Measurements from ENCODE around the gene C10orf90.

The C10orf90 gene

DNA sequence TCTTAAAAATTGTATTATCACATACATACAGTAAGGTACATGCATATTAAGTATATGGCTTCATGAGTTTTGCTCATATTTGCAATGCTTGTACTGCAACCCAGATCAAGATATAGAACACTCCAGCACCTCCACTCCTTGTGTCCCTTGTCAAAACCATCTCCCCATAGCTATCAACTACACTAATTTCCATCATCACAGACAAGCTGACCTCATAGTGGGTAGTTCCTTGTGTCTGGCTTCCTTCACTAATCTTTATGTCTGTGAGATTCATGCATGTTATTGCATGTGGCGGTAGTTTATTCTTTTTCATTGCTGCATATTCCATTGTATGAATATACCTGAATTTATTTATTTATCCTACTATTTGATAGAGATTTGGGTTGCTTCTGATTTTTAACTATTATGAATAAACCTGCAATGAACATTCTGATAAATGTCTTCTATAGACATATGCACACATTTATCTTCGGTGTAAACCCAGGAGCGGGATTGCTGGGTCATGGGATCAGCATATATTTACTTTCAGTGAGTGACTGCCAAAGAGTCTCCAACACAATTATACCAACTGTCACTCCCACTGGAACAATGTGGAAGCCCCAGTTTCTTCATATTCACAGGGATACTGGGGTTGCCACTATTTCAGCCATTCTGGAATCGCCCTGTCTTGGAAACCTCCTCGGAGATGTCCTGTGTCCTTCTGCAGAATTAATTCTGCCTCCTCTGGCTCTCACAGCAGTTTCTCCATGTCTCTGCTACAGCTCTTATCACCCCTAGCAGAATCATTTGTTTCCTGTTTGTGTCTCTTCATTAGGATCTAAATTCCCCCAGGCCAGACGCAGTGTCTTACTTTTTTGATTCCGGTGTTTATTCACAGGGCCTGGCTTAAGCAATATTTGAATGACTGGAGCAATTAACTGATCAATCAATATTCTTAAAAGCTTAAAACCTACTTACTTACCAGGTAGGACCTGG, 267.5 kb downstream of the C10orf90 start:
- no peak overlapping the region for H3K4me3 ChIP-seq (ENCODE audit: low read length)
- TF ChIP-seq, protein P1, sequence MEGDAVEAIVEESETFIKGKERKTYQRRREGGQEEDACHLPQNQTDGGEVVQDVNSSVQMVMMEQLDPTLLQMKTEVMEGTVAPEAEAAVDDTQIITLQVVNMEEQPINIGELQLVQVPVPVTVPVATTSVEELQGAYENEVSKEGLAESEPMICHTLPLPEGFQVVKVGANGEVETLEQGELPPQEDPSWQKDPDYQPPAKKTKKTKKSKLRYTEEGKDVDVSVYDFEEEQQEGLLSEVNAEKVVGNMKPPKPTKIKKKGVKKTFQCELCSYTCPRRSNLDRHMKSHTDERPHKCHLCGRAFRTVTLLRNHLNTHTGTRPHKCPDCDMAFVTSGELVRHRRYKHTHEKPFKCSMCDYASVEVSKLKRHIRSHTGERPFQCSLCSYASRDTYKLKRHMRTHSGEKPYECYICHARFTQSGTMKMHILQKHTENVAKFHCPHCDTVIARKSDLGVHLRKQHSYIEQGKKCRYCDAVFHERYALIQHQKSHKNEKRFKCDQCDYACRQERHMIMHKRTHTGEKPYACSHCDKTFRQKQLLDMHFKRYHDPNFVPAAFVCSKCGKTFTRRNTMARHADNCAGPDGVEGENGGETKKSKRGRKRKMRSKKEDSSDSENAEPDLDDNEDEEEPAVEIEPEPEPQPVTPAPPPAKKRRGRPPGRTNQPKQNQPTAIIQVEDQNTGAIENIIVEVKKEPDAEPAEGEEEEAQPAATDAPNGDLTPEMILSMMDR (IDR thresholded peaks at IDR 0.05; ENCODE audit: low read depth, low read length, poor library complexity, severe bottlenecking), result no peak
- TF ChIP-seq EZH2phosphoT487 (IDR thresholded peaks at IDR 0.05; ENCODE audit: borderline replicate concordance, low read length), result no peak
- H3K27ac ChIP-seq (ENCODE audit: low read depth, low read length), result no peak overlapping the region
- no peaks in the 10 kb centered on the region for H3K9me2 ChIP-seq (replicated peaks; ENCODE audit: control insufficient read depth, low read length)
- H4K20me1 ChIP-seq (ENCODE audit: control insufficient read depth, insufficient read depth, low read depth, low read length), result no peaks in the 10 kb centered on the region
- H3K9me3 ChIP-seq (ENCODE audit: control insufficient read depth, insufficient read depth, low read length), result no peaks in the 10 kb centered on the region
- no peak overlapping the region for H3K4me2 ChIP-seq (ENCODE audit: low read length)
- no peaks in the 10 kb centered on the region for H3F3A ChIP-seq (ENCODE audit: control insufficient read depth, insufficient read depth)
- no peaks in the 10 kb centered on the region for H3K4me1 ChIP-seq (ENCODE audit: control insufficient read depth, low read length)
- no peaks in the 10 kb centered on the region for H3K36me3 ChIP-seq (ENCODE audit: control insufficient read depth, low read length)
- no peaks in the 10 kb centered on the region for H3K79me2 ChIP-seq (ENCODE audit: control insufficient read depth, low read length)
- H3K27me3 ChIP-seq (ENCODE audit: control insufficient read depth, low read length), result no peaks in the 10 kb centered on the region

DNA sequence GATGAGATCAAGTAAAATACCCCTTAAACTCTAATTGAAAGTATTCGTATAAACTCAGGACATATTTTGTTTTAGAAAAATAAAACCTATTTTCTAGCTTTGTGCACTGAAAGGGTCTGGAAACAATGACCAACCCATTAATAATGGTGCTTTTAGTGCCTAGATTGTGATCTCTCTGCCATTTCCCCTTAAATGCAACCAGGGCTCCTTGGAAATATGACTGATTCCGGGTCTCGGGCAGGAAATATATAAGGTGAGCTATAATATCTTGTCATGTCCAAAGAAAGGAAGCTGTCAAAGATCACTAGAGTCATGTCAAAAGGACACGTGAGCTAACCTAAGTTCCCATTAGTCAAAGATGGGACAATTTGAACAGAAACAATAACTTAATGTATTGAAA, 269.9 kb downstream of the C10orf90 start:
- Histone ChIP-seq H3K9me3 (ENCODE audit: control insufficient read depth, insufficient read depth, low read length) (no peaks in the 10 kb centered on the region), H3K79me2 (ENCODE audit: control insufficient read depth, low read length) (no peaks in the 10 kb centered on the region), H3K4me3 (ENCODE audit: low read length) (no peak overlapping the region), H3K27ac (ENCODE audit: low read depth, low read length) (no peak overlapping the region), H3F3A (ENCODE audit: control insufficient read depth, insufficient read depth) (no peaks in the 10 kb centered on the region), H3K4me2 (ENCODE audit: low read length) (no peak overlapping the region), H3K9me2 (replicated peaks; ENCODE audit: control insufficient read depth, low read length) (no peaks in the 10 kb centered on the region), H3K4me1 (ENCODE audit: control insufficient read depth, low read length) (no peaks in the 10 kb centered on the region), H3K36me3 (ENCODE audit: control insufficient read depth, low read length) (no peaks in the 10 kb centered on the region), H4K20me1 (ENCODE audit: control insufficient read depth, insufficient read depth, low read depth, low read length) (no peaks in the 10 kb centered on the region), H3K27me3 (ENCODE audit: control insufficient read depth, low read length) (no peaks in the 10 kb centered on the region)
- TF ChIP-seq, protein P1 (IDR thresholded peaks at IDR 0.05; ENCODE audit: low read depth, low read length, poor library complexity, severe bottlenecking), result no peak
- TF ChIP-seq EZH2phosphoT487 (IDR thresholded peaks at IDR 0.05; ENCODE audit: borderline replicate concordance, low read length), result no peak

DNA sequence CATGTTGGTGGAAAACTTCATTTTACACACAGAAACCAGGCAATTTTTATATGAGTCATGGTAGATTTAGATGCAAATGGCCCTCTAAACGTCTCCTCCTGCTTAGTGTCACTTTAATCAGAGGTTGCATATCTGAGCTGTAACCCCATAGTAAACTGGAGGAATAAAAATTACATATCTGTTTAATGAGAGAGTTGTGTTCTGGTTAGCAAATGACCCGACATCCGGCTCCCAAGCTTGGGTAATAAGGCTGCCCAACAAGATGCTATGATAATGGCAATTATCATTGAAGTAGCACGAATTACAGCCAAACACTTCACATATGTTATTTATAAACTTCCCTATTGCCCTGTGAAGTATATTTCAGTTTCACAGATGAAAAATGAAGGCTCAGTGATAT, 271.6 kb downstream of the C10orf90 start:
- Histone ChIP-seq H3K4me2 (ENCODE audit: low read length) (no peak overlapping the region), H3K4me1 (ENCODE audit: control insufficient read depth, low read length) (no peaks in the 10 kb centered on the region), H3K27me3 (ENCODE audit: control insufficient read depth, low read length) (no peaks in the 10 kb centered on the region), H3K79me2 (ENCODE audit: control insufficient read depth, low read length) (no peaks in the 10 kb centered on the region), H3K9me3 (ENCODE audit: control insufficient read depth, insufficient read depth, low read length) (no peaks in the 10 kb centered on the region; the same call in 1 of the 2 replicates), H3K36me3 (ENCODE audit: control insufficient read depth, low read length) (no peaks in the 10 kb centered on the region), H3K4me3 (ENCODE audit: low read length) (no peak overlapping the region), H4K20me1 (ENCODE audit: control insufficient read depth, insufficient read depth, low read depth, low read length) (no peaks in the 10 kb centered on the region), H3K27ac (ENCODE audit: low read depth, low read length) (no peak overlapping the region), H3K9me2 (replicated peaks; ENCODE audit: control insufficient read depth, low read length) (no peaks in the 10 kb centered on the region), H3F3A (ENCODE audit: control insufficient read depth, insufficient read depth) (no peaks in the 10 kb centered on the region)
- TF ChIP-seq, protein P1 (IDR thresholded peaks at IDR 0.05; ENCODE audit: low read depth, low read length, poor library complexity, severe bottlenecking), result no peak
- TF ChIP-seq EZH2phosphoT487 (IDR thresholded peaks at IDR 0.05; ENCODE audit: borderline replicate concordance, low read length), result no peak

Data from DOHH2 (cell line).